ENCODE results near the gene KCTD6.

The KCTD6 gene

DNA sequence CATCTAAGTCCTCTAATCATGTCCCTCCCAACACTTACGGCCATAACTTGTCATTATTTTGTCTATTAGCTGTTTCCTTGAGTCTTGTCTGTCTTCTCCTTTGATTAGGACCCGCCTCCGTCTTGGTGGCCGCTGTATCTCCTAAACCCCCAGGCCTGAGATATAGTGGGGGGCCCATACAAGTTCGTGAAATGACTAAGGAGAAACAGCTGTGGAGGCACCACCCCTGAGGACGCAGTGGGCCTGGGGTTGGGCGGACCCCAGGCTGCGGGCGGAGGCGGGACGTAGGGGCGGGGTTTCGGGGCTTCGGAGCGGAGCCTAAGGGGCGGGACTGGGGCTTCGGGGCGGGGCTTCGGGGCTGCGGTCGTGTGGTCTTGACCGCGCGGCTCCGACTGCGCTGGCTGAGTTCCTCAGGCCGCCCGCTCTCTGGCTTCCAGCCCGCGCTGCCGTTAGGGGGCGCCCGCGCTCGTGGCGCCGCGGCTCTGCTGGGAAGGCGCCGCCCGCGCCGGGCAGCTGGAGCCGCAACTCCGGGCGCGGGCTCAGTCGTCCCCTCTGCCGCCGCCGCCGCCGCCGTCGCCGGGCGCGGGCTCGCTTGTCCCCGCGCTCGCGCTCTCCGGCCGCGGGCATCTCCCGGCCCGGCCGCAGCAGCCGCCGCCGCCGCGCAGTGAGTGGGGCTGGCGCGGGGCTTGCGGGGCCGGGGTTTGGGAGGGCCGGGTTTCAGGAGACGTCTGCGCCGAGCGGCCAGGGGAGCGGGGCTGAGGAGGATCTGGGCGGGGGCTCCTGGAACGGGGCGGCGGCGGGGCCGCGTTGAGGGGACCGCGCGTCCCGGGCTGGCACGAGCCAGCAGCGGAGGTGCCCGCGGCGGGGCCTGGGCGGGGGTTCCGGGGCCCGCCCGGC lies at the start of gene KCTD6:
Gene KCTD6, plus strand, starts transcription at position 591 of the 897 bp plus-strand sequence. CDS start 6,660 bp downstream, outside the sequence.
- DNase-seq, result peak; percentile 80

DNA sequence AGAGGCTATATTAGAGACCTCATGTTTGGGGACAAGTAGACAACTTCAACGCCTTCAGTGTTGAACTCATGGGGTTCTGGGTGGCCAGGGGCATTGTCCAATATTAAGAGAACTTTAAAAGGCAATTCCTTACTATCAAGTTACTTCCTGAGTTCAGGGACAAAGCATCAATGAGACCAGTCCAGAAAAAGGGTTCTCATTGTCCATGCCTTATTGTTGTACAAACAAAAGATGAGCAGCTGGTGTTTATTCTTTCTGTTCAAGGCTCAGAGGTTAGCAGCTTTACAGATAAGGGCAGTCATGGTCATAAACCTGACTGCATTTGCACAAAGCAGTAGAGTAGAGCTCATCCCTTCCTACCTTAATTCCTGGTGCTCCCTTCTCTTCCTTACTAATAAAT lies 39.7 kb upstream of the KCTD6 start:
- no peak for DNase-seq

DNA sequence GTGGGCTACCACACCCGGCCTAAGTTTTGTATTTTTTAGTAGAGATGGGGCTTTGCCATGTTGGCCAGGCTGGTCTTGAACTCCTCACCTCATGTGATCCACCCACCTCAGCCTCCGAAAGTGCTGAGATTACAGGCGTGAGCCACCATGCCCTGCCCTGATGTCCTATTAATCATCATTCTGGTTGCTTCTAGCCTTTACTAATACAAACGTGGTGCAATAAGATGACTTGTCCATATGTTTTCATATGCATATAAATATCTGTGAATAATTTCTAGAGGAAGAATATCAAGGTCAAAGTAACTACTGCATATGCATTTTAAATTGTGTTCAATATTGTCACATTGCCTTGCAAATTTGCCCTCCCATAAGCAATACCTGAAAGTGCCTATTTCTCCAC lies 32.7 kb upstream of the KCTD6 start:
- no peak for DNase-seq

DNA sequence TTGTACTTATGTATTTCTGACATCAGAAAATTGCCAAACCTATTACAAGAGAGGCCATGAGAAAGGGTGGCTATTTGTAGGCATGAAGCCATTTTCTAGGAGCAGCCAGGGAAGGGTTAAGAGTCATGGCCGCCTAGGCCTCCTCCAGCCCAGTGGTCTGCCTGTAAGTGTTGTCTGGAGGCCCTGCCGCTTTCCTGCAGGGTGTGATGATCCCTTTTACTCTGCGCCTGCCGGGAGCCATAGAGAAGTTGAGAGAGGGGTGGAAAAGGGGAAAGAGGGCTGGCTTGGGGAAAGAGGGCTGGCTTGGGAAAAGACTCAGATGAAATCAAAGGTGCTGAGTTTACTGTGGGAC lies 29.1 kb upstream of the KCTD6 start:
- no peak for DNase-seq

DNA sequence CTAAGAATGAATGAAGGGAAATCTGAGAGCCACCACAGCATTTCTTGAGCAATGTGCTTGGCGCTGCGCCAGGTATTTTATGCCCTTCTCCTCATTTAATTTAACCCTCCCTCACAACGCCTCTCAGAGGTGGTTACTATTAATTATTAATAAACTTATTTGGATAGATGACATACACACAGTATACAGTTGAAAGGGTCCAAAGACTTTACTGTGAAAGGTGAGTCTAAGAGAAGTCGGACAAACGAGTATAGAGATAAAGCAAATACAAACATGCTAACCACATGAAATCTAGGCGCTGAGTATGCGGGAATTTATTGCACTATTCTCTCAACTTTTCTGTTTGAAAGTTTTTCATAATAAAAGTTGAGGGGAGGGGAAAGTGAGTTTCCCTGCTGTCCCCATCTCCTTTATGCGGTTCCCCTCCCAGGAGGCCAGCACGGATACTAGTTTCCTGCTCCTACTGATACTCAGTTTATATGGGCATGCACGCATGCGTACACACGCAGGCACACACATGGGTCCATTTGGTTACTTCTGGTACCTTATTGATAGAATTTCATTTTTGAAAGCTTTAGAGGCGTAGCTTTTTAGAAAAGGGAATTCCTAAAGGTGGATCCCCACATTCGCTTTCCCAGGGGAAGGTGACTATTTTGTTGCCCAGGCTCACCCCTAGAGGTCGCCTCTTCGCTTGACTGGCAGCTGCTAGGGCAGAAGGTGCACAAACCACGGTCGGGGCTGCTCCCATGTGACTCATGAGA lies 28.5 kb upstream of the KCTD6 start:
- peak; percentile 60 for DNase-seq

DNA sequence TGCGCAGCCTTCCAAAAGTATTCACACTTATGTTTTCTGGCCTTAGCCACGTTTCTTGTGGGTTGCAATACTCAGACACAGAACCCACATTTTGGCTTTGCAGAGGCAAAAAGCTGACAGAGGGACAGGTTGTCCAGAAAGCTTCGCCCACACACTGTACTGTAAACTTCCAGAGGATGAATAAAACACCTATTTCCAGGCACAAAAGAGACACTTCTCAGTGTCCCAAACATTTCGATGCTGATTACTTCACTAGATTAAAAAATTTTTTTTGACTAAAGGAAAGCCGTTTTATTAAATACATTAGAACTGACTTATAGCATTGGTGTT lies 28.0 kb upstream of the KCTD6 start:
- no peak for DNase-seq

DNA sequence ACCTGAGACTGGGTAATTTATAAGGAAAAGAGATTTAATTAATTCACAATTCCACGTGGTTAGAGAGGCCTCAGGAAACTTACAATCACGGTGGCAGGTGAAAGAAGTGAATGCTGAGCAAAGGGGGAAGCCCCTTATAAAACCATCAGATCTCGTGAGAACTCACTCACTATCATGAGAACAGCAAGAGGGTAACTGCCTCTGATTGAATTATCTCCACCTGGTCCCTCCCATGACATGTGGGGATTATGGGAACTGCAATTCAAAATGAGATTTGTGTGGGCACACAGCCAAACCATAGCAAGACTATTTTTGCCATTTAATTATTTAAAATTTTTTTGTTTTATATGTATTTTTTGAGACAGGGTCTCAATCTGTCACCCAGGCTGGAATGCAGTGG lies 27.0 kb upstream of the KCTD6 start:
- no peak for DNase-seq

DNA sequence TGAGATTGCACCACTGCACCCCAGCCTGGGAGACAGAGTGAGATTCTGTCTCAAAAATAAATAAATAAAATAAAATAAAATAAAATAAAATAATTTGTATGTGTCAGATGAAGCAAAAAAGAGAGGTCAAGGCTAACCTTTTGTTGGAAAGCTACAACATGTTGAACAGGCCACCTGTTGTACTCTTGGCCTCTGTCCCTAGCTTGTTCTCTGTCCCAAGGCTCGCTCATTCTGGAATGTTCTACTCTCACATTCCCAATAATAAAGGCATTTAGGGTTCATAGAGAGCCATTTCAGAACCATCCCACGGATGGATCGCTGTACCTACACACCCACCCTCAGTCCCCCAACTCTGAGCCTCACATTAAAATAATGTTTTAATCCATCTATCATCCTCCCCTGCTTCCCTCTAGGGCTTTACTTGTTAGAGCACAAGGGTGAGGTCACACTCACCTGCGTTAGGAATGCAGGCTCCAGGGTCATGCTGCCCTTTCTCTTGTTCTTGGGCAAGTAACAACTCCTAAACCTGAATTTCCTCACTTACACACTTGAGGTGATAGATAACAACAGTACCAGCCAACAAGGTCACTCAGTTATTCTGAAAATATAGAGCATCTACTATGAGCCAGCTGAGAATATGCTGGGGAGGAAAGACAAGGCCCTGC lies 24.9 kb upstream of the KCTD6 start:
- no peak for DNase-seq

DNA sequence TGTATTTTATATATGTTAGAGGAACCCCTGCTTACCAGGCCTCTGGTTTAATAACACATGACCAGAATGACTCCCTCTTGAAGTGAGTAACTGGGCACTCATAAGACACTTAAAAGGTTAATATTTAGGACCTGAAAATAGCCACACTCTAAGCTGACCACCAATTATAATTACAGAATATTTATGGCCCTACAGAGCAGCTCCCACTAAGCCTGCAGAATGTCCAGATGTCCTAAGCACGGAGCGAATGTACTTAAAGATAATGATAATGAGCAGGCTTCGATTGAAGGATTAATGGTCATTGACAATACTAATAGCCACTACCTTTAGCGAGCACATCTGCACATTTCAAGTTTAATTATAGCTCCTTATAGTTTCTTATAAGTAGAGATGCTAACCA lies 22.8 kb upstream of the KCTD6 start:
- no peak for DNase-seq

DNA sequence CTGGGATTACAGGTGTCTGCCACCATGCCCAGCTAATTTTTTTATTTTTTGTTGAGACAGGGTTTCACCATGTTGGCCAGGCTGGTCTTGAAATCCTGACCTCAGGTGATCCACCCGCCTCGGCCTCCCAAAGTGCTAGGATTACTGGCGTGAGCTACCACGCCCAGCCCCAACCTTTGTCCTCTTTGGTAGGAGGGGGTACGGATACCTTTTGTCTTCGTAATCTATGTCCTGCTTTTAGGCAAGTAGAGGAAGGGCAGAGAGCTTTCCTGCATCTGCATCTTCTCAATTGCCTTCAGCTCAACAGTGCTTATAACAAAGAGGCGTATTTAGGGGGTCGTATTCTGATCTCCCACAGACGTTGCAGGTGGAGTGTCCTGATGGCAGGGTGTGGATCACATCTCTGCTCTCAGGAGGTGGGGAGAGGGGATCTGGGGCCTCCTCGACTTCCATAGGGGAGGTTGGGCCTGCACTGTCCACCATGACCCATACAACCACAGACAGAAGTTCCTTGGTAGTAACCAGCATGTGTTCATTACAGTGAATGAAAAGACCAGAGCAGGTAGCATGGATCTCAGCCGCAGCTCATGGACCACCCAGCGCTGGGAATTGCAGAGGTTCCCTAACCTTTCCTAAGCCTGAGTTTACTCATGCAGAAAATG lies 21.4 kb upstream of the KCTD6 start:
- no peak for DNase-seq

DNA sequence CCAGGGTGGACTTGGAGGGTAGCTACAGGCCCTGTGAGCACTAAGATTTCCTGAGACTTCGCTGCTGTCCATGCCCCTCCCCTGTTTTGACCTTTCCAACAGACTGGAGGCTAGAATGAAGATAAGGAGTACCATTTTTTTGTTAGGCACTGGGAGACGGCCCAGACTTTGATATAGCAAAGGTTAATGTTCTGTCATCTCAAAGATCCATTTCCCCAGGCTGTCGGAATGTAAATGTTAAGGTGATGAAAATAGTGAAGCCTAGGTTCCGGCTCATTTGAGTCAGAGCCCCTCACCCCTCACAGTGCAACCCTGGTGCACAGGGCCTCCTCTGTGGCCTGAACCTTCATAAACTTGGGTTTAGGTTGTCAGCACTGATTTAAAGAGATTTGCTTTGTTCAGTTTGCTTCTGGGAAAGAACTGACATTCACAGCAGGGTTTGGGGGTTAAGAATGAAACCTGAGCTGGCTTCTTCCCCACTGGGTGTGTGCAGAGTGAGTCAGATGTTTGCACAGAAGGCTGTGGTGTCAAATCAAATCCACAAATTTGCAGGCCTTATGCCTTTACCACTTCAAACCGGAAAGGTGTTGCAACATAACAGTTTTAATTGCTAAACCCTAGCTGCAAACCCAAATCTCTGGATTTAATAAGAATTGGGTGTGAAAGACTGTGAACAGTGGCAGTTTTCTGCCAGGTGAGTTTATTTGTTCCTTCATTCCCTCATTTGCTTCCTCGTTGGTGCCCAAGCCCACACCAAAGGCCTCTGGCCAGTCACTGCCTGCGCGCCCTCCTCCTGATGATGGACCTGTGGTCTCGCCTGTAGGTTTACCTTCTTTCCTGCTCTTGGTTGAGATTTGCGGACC lies 20.6 kb upstream of the KCTD6 start:
- DNase-seq, result peak; percentile 5

DNA sequence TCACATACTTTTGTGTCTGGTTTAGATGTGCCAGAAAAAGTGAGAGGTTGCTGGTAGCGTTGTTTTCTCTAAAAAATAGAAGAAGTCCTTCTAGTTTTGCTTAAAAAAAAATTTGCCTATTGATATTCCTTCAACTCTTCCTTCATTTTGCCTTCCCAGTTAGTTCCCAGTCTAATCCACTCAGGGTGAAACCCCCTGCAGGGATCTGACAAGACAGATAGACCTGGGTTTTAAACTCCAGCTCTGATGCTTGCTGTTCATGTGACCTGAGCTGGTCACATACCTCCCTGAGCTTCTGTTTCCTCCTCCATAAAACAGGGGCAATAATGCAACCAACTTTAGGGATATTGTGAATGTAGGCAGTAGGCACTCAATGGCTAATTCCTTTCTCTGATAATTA lies 18.6 kb upstream of the KCTD6 start:
- no peak for DNase-seq

DNA sequence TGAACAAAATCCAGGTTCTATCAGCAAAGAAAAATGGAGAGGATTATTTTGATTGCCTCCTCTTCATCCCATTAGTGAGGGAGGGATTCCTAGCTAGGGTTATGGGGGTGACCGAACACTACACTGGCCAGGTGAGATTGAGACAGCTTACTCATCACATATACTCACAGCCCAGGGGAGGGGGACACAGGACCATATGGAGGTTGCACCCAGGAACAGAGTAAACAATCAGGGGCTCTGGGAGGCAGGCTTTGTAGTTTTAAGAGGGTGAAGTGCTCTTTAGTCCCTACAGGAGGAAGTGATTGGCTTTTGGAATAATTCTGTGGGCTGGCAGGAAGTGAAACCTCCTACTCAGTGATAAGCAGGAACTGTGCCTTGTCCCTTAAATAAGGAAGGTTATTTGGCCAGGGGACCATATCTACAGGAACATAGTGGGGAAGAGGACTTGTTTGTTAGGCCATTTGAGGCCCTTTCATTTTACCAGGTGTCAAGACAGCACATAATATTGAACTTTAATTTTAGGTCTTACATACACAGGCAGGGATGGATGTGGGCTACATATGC lies 17.5 kb upstream of the KCTD6 start:
- no peak for DNase-seq

DNA sequence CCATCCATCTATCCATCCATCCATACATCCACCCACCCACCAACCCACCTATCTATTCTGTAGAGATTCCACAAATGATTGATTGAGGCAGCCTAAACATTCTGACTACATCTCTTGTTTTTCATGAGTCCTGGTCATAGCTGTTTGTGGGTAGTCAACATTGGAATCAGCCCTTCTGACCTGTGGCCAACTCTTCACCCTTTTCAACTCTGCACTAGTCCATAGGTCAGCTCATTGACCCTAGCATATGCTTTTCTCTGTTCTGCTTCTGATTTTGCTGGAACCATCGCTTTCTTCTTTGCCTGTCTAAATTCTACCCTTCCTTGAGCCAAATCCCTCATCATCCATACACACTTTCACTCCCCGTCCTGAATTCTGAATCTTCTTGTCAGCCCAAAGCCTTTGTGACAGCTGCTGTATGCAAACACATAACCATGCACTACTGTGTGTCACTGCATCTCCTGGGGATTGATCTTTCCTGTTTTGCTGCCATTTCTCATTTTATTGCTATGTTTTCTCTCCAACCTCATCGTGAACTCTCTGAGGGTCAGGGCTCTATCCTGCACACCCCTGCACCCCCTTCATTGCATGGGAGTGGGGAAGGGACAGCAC lies 16.8 kb upstream of the KCTD6 start:
- no peak for DNase-seq

DNA sequence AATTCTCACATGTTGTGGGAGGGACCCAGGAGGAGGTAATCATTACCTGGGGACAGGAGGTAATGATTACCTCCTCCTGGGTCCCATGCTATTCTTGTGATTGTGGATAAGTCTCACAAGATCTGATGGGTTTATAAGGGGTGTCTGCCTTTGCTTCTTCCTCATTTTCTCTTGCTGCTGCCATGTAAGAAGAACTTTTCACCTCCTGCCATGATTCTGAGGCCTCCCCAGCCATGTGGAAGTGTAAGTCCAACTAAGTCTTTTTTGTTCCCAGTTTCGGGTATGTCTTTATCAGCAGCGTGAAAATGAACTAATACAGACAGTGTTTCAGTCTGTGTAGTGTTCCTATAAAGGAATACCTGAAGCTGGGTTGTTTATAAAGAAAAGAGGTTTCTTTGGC lies 13.1 kb upstream of the KCTD6 start:
- no peak for DNase-seq

DNA sequence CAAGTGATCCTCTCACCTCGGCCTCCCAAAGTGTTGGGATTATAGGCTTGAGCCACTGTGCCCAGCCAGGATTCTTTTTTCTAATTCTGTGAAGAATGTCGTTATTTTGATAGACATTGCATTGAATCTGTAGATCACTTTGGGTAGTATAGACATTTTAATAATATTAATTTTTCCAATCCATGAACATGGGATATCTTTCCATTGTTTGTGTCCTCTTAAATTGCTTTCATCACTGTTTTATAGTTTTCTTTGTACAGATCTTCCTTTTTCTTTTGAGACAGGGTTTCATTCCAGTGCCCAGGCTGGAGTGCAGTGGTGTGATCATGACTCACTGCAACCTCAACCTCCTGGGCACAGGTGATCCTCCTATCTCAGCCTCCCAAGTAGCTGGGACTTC lies 11.6 kb upstream of the KCTD6 start:
- no peak for DNase-seq

DNA sequence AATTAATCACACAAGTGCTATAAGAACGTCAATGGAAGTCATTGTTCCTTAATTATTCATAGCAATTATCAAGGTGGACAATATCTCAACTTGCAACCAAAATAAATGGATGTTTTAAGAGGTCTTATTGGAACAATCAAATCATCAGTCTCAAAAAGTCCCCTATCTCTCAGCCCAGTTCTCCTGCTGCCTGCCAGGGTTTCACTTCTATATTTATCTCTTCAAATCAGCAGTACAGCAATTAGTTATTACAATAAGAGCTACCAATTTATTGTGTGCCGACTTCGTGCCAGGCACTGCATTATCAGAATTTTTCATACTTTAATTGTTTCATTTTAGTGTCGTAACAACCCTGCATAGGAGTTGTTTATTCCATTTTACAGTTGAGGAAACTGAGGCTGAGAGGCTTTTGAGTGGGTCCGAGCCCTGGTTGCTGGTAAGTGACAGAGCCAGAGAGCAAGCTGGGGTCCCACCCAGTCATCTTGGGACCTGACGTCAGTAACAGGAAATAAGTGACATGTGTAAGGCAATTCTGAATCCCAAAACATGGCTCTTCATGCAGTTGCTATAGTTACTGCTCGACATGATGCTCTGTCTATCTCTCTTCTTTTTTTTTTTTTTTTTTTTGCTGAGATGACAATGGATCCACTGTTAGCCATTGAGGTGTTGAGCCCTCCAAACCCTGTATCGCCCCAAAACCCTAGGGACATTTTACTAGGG lies 8.8 kb upstream of the KCTD6 start:
- no peak for DNase-seq

DNA sequence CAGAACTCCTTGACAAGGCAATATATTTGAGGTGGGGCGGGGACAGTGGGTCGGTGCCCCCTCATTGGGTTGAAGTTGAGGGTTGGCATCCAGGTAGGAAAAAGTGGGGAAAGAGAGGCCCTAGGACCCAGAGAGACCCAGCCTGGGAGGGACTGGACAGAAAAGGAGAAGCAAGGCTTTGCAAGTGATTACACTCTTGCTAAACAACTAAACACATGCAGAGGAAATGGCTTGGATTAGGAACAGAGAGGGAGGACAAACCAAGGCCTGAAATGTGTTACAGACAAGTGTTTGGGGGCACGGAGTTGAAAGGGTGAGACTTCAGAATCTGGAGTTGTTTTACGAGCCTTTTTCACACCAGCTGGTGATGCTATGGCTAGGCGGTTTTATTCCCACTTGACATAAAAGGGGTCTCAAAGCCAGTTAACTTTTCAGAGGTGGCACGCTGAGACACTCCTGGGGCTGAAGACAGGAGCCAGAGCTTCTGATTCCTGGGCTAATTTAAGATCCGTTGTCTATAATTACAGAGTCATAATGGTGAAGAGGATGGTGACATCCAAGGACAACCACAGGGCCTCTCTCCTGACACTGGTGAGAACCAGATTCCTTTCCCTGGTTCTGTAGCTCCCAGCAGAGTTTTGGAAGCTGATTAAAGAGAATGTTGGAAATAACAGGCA lies 7.7 kb upstream of the KCTD6 start:
- no peak for DNase-seq

DNA sequence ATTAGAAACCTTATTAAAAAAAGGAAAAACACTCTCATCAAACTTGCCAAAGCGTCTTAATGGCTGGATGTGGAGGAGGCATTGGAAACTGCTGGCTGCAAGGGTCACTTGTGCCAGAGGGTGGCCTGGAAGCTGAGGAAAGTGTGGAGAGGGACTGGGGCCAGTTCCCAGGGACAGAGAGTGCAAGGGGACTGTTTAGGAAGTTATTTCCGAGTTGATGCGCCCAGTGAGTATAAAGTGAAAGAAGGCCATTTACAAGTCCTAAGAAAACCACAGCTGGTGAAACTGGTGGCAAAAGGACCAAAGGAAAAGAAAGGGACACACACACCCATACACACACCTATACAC lies 7.2 kb upstream of the KCTD6 start:
- no peak for DNase-seq

DNA sequence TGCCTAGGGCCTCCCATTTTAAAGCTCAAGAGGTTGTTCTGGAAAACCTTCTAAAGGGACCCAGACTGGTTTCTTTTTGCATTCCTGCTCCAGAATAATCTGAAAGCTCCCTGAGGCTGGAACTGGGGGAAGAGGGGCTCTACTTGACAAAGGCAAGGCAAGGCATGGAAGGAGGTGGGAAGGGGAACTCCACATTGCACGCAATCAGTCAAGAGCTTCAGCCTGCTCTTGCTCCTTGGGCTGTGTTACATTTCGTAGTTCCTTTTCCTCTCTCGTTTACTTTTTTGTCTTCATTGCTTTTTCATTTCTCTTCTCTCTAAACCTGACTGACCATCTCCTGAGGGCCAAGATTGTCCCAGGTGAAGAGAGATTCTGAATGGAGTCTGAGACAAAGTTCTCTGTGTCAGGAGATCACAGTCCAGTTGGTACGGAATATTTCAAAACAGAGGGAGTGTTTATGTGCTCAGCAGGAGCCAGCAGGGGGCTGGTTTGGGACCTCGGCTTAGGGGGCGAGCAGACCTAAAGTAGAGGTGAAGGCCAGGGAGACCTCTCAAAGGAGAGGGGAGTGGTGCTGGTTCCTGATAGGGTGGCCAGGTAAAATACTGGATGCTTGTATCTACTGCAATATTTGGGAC lies 6.0 kb upstream of the KCTD6 start:
- DNase-seq, result no peak

All from activated T-cell treated with anti-CD3 and anti-CD28 coated beads for 4 hours (primary cell).